ENCODE measurements around the gene FUNDC1. TPM values are rescaled to one million over a fixed set of nuclear protein-coding genes. Genes with fewer than 3 reads are reported as not detected.
A peak's percentile ranks its signal among the peaks of the same experiment; 100 is the strongest.

FUNDC1 gene
- total RNA-seq, 1 experiment from 2014 or later = 22.2 TPM

- DNase-seq (ENCODE audit: low read depth) = no peak
These were observed 60.1 kb downstream of the FUNDC1 start for GRCh38 chrX:44482575-44482974.

- DNase-seq (ENCODE audit: low read depth) = no peak
These were observed 62.1 kb downstream of the FUNDC1 start for GRCh38 chrX:44480591-44480990.

- DNase-seq (ENCODE audit: low read depth) = peak; percentile 34
These were observed 68.2 kb downstream of the FUNDC1 start for GRCh38 chrX:44474410-44474809.

Other genes starting within 250 kb of the FUNDC1 start
- 0.17 TPM in 1 of 2 replicates, not detected in the other for gene EFHC2, start 199.2 kb downstream of the FUNDC1 start, total RNA-seq (2014; rRNA removed)

Measured in LHCN-M2 (cell line).